Hepatocyte (in vitro differentiated cells): ENCODE measurements around the gene CMSS1.

Experiments
- EZH2 ChIP-seq: fragments of 200-600 bp; sonication (generic); IDR thresholded peaks from 2 replicates; pipeline ENCODE4 v1.6.1; 2016; ENCODE audit warnings: antibody characterized with exemption, mild to moderate bottlenecking, borderline replicate concordance
- EZH2phosphoT487 ChIP-seq: fragments of 200-600 bp; sonication (generic); IDR thresholded peaks from one replicate; pipeline ENCODE4 v1.6.1; 2018; ENCODE audit warnings: antibody characterized with exemption, mild to moderate bottlenecking, low read depth, moderate library complexity; ENCODE audit not compliant: unreplicated experiment, severe bottlenecking
- TF ChIP-seq, protein P1 (sequence below): fragments of 200-600 bp; sonication (generic); IDR thresholded peaks from 2 replicates; pipeline ENCODE4 v1.5.1; 2016; ENCODE audit warnings: antibody characterized with exemption, mild to moderate bottlenecking; ENCODE audit not compliant: poor library complexity

DNA sequence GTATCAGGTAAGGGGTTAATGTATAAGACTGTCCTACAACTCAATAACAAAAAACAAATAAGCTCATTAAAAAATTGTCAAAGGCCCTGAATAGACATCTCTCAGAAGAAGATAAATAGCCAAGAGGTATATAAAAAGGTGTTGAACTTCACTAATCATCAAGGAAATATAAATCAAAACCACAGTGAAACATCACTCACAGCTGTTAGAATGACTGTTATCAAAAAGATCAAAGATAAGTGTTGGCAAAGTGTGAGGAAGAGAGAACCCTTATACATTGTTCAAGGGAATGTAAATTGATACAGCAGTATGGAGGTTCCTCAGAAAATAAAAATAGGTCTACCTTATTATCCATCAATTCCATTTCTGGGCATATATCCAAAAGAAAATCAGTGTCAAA is 201.1 kb downstream of the CMSS1 start:
- no peak for TF ChIP-seq EZH2phosphoT487
- TF ChIP-seq, protein P1, sequence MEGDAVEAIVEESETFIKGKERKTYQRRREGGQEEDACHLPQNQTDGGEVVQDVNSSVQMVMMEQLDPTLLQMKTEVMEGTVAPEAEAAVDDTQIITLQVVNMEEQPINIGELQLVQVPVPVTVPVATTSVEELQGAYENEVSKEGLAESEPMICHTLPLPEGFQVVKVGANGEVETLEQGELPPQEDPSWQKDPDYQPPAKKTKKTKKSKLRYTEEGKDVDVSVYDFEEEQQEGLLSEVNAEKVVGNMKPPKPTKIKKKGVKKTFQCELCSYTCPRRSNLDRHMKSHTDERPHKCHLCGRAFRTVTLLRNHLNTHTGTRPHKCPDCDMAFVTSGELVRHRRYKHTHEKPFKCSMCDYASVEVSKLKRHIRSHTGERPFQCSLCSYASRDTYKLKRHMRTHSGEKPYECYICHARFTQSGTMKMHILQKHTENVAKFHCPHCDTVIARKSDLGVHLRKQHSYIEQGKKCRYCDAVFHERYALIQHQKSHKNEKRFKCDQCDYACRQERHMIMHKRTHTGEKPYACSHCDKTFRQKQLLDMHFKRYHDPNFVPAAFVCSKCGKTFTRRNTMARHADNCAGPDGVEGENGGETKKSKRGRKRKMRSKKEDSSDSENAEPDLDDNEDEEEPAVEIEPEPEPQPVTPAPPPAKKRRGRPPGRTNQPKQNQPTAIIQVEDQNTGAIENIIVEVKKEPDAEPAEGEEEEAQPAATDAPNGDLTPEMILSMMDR, result no peak
- no peak for TF ChIP-seq EZH2
